GM18502 (cell line): ENCODE data around the gene DERL2.
"Not testable (repeated sequence)": the region's sequence is repeated elsewhere in the genome, so short reads cannot be mapped to it uniquely, and the experiment has no call there.

Source experiments
- ATAC-seq: cut with Tn5 transposase; IDR thresholded peaks from one replicate; pipeline ENCODE4 v1.9.1; 2021; ENCODE audit warnings: mild to moderate bottlenecking; ENCODE audit not compliant: unreplicated experiment, poor library complexity

The DERL2 gene

DNA sequence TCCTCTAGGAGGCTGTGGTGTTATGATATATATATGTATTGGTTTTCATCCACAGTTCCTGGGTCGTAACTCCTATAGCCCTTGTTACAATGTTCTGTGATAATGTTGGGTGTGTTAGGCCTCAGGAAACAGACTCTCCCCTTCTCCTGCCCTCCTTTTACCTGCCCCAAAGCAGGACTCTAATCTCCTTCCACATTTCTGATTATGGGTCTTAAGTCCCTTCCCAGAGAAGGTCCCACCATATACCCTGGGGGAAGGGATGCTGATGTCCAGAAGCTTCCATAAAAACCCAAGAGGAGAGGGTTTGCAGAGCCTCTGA, 46.6 kb downstream of the DERL2 start:
- ATAC-seq = no peak

GRCh38 chr17:5438716-5439445, 47.1 kb downstream of the DERL2 start, which contains the start of gene C1QBP:
C1QBP (minus strand) TSS chr17:5439155; CDS start chr17:5439073, 82 bp downstream.
- ATAC-seq = peak; percentile 77

GRCh38 chr17:5437721-5438317, 48.2 kb downstream of the DERL2 start:
- no peak for ATAC-seq

- ATAC-seq = not testable (repeated sequence)
Measured at GRCh38 chr17:5435781-5436315, 50.1 kb downstream of the DERL2 start.

- ATAC-seq = no peak
Measured at GRCh38 chr17:5434984-5435383, 51.0 kb downstream of the DERL2 start.

- no peak for ATAC-seq
Measured at GRCh38 chr17:5431949-5432556, 53.9 kb downstream of the DERL2 start.

DNA sequence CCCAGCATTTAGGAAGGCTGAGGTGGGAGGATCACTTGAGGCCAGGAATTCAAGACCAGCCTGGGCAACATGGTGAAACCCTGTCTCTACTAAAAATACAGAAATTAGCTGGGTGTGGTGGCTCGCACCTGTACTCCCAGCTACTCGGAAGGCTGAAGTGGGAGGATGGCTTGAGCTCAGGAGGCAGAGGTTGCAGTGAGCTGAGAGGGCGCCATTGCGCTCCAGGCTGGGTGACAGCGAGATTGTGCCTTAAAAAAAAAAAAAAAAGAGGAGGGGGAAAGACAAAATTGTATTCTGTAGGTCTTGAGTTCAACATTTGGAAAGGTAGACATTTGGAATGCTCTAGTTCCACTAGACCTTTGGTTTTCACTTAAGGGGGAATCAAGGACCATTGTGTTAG, 54.7 kb downstream of the DERL2 start:
- not testable (repeated sequence) for ATAC-seq

DNA sequence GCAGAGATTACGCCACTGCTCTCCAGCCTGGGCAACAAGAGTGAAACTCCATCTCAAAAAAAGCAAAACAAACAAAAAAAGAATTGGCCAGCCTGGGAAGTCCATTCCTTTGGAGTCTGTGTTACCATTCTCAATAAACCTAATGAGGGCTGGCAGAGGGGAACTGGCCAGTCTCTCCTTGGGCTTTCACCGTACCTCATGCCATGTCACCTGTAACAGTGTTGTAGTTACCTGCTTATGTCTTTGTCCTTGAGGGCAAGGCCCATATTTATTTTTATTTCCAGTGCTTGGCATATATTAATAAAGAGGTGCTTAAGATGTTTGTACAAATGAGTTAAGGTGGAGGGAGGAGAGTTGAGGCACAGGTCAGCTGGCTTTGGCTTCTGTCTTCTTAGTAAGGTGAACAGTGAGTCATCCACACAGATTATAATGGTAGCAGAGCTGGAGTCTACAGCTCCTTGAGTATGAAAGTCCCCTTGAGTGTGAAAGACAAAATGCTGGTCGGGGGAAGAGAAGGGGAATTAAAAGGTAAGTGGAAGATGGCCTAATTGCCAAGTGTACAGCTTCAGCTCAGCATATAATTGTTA, 55.5 kb downstream of the DERL2 start:
- ATAC-seq = no peak

DNA sequence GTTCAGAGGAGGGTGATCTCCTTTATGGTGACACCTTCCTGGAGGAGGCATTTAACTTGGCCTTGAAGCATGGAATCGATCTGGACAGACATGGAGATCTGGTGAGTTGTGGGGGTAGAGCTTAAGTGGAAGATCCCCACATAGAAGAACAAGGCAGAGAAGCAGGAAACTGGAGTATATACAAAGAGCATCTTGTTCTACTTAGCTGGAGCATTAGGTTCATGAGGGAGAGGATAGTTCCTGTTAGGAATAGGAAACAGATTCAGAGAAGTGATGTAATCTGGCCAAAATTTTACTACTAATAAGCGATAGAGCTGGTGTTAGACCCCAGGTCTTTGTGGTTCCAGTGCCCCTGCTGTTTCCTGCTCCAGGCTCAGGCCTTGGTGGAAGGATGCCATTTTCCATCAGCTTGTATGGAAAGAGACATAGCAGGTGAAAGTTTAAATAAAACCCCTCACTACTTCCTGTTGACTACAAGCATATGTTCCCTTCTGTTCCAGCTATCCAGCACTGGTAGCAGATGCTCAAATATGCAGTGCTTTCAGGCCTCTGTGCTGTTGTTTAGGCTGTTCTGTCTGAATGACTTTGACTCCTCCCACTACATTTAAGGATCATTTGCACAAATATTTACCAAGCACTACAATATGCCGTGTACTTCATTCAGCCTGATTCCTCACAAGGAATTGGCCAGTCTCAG, 56.6 kb downstream of the DERL2 start:
- ATAC-seq = no peak

DNA sequence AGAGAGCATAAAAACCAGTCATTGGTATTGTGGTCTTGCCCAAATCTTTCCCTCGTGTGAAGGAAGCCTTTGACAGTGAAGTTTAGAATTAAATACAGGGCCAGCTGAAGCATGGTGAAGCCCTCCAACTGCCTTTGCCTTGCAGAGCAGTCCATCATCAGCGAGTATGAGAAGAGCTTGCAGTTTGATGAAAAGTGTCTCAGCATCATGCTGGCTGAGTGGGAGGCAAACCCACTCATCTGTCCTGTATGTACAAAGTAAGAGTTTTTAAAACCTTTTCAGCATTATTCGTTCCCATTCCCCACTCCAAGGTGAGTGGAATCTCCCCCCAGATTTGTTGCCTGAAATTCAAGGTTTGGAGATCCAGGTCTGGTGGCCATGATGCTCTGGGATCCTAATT, 60.2 kb downstream of the DERL2 start:
- ATAC-seq = no peak

GRCh38 chr17:5424909-5425308, 61.1 kb downstream of the DERL2 start:
- no peak for ATAC-seq

GRCh38 chr17:5422505-5422904, 63.5 kb downstream of the DERL2 start:
- ATAC-seq = no peak
